Measurements from ENCODE around the gene CFP.

- TF ChIP-seq, protein P1, sequence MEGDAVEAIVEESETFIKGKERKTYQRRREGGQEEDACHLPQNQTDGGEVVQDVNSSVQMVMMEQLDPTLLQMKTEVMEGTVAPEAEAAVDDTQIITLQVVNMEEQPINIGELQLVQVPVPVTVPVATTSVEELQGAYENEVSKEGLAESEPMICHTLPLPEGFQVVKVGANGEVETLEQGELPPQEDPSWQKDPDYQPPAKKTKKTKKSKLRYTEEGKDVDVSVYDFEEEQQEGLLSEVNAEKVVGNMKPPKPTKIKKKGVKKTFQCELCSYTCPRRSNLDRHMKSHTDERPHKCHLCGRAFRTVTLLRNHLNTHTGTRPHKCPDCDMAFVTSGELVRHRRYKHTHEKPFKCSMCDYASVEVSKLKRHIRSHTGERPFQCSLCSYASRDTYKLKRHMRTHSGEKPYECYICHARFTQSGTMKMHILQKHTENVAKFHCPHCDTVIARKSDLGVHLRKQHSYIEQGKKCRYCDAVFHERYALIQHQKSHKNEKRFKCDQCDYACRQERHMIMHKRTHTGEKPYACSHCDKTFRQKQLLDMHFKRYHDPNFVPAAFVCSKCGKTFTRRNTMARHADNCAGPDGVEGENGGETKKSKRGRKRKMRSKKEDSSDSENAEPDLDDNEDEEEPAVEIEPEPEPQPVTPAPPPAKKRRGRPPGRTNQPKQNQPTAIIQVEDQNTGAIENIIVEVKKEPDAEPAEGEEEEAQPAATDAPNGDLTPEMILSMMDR (IDR thresholded peaks at IDR 0.05; ENCODE audit: poor library complexity, severe bottlenecking): no peak
- no peak for TF ChIP-seq RAD21 (conservative IDR thresholded peaks at IDR 0.05)
Observed at GRCh38 chrX:47638816-47639215, 9.1 kb upstream of the CFP start.
